GM20000 (cell line): ENCODE data around the gene NAIF1.
"Not testable (repeated sequence)": the region's sequence is repeated elsewhere in the genome, so short reads cannot be mapped to it uniquely, and the experiment has no call there.

Source experiments
- DNase-seq: peaks from one replicate; pipeline ENCODE4 v3.0.0; 2012; ENCODE audit warnings: low spot score
- CTCF ChIP-seq: IDR thresholded peaks from 2 replicates; pipeline ENCODE4 v1.5.1; 2012; ENCODE audit warnings: mild to moderate bottlenecking, control low read depth; ENCODE audit errors: extremely low read depth, missing control alignments

Gene NAIF1

GRCh38 chr9:128053560-128053959 is 13.6 kb downstream of the NAIF1 start:
- no peak for TF ChIP-seq CTCF
- DNase-seq = no peak

GRCh38 chr9:128051932-128052709 is 15.0 kb downstream of the NAIF1 start:
- DNase-seq = no peak
- no peak for TF ChIP-seq CTCF

- TF ChIP-seq CTCF = no peak
- DNase-seq = no peak
Observed at GRCh38 chr9:128049843-128050242, 17.3 kb downstream of the NAIF1 start.

DNA sequence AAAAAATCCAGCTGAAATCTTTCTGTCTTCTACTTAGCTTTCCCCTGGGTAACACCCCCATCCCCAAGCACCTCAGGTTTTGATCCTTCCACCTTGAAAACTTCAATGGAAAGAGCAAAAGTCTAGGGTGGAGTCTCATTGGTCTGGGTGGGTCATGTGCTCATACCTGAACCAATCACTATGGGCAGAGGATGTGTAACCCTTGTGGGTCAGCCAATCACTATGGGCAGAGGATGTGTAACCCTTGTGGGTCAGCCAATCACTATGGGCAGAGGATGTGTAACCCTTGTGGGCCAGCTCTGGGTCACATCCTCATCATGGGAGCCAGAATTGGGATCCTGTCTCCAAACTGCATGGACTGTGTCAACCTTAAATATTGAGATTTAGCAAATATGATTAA is 18.5 kb downstream of the NAIF1 start:
- TF ChIP-seq CTCF = no peak
- no peak for DNase-seq

DNA sequence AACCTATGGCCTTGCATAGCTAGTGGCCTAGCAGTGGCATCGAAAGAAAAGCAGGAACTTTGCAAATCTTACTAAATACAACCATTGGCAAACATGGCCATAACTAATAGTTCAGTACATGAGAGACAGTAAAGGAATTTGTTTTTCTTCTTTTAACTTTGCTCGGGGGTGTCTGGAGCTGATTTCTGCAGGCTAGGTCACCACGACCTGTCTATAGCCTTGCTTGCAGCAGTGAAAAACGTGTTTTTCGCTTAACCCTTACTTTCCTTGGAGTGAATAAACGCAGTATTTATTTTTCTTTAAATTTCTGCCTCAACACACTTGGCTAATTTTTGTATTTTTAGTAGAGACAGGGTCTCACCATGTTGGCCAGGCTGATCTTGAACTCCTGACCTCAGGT is 19.9 kb downstream of the NAIF1 start:
- no peak for DNase-seq
- no peak for TF ChIP-seq CTCF

DNA sequence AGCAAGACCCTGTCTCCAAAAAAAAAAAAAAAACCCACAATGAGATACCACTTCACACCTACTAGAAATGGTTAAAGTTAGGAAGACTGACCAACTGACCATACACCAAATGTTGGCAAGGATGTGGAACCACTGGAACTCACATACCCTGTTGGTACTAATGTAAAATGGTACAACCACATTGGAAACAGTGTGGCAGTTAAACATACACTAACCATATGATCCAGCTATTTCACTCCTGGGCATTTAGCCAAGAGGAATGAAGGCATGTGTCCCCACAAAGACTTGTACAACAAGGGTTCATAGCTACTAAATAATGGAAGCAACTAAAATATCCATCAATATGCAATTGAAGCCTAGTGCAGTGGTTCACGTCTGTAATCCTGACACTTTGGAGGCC is 21.3 kb downstream of the NAIF1 start:
- DNase-seq = no peak
- TF ChIP-seq CTCF = no peak

- DNase-seq = not testable (repeated sequence)
Observed at GRCh38 chr9:128045409-128045808, 21.7 kb downstream of the NAIF1 start.

GRCh38 chr9:128043467-128043868 is 23.7 kb downstream of the NAIF1 start:
- no peak for DNase-seq
- no peak for TF ChIP-seq CTCF
